H1 (cell line): Measurements from ENCODE around the gene KHDRBS1. TPM values are rescaled to one million over a fixed set of nuclear protein-coding genes. Genes with fewer than 3 reads are reported as not detected.

Experiments used
- CTCF ChIA-PET: fragments of 300-600 bp; sonication (Branson Sonifier 250); formaldehyde crosslinking; loops from one replicate; lab custom pipeline; 2021; ENCODE audit not compliant: partially characterized antibody; lab: Charles Lee
- POLR2A ChIA-PET: fragments of 300-600 bp; sonication (Branson Sonifier 250); formaldehyde crosslinking; loops from one replicate; lab custom pipeline; 2021; ENCODE audit warnings: inconsistent platforms; ENCODE audit not compliant: partially characterized antibody; lab: Charles Lee
- DNase-seq, 2 experiments: peaks; one replicate each; pipeline versions ENCODE4 v3.0.0 to v3.0.0-alpha.2; 2010 to 2022; ENCODE audit warnings: low spot score in 2 of 2, low read depth in 1 of 2, mixed read lengths in 1 of 2
- FAIRE-seq: peaks from 2 replicates; lab custom pipeline; 2011; peaks lifted over from hg19 to GRCh38; lab: Jason Lieb, UNC
- H2AFZ ChIP-seq: 2 replicates; pipeline ENCODE4 v1.8.1; 2012; ENCODE audit warnings: low read length, inconsistent platforms
- H2AK5ac ChIP-seq: 2 replicates; pipeline ENCODE4 v1.6.1; 2013; ENCODE audit warnings: low read depth, low read length
- H2BK120ac ChIP-seq: replicated peaks from 2 replicates; pipeline ENCODE3; 2013; ENCODE audit warnings: low read depth, low read length, inconsistent platforms
- H2BK12ac ChIP-seq: 2 replicates; pipeline ENCODE4 v1.6.1; 2013; ENCODE audit warnings: low read depth, low read length
- H2BK15ac ChIP-seq: 2 replicates; pipeline ENCODE4 v1.6.1; 2013; ENCODE audit warnings: low read length
- H2BK20ac ChIP-seq: 2 replicates; pipeline ENCODE4 v1.6.1; 2013; ENCODE audit warnings: low read length
- H2BK5ac ChIP-seq: 2 replicates; pipeline ENCODE4 v1.6.1; 2013; ENCODE audit warnings: low read depth, low read length
- H3K14ac ChIP-seq: 2 replicates; pipeline ENCODE4 v1.6.1; 2013; ENCODE audit warnings: inconsistent platforms; ENCODE audit not compliant: insufficient read length
- H3K18ac ChIP-seq: 2 replicates; pipeline ENCODE4 v1.6.1; 2013; ENCODE audit warnings: low read length; ENCODE audit errors: extremely low read depth
- H3K23ac ChIP-seq: 2 replicates; pipeline ENCODE4 v1.6.1; 2013; ENCODE audit warnings: inconsistent platforms; ENCODE audit not compliant: insufficient read length
- H3K23me2 ChIP-seq: 2 replicates; pipeline ENCODE4 v1.6.1; 2013; ENCODE audit warnings: low read depth, low read length
- H3K27ac ChIP-seq: 2 replicates; pipeline ENCODE4 v1.6.1; 2011; ENCODE audit warnings: low read depth, low read length, inconsistent platforms
- H3K27me3 ChIP-seq, 4 experiments: replicated peaks in 1 of 4; 1 replicate in 1 of 4; 2 replicates in 3 of 4; pipeline versions ENCODE4 v1.6.1 to v1.8.1; 2011 to 2013; ENCODE audit warnings: low read length in 3 of 4, mild to moderate bottlenecking in 3 of 4, inconsistent platforms in 2 of 4, mixed read lengths in 2 of 4, moderate library complexity in 1 of 4; ENCODE audit not compliant: control insufficient read depth in 3 of 4, insufficient read depth in 3 of 4; ENCODE audit errors: extremely low read depth in 1 of 4
- H3K36me3 ChIP-seq, 4 experiments: 2 replicates each; pipeline versions ENCODE4 v1.6.1 to v1.8.1; 2011 to 2013; ENCODE audit warnings: mild to moderate bottlenecking in 4 of 4, low read length in 3 of 4, moderate library complexity in 2 of 4, control low read depth in 1 of 4, inconsistent platforms in 1 of 4; ENCODE audit not compliant: insufficient read depth in 4 of 4, control insufficient read depth in 2 of 4
- H3K4ac ChIP-seq: replicated peaks from 2 replicates; pipeline ENCODE3; 2013; ENCODE audit warnings: low read length, low read depth, mixed read lengths, inconsistent platforms; ENCODE audit not compliant: insufficient read length
- H3K4me1 ChIP-seq, 4 experiments: replicated peaks in 1 of 4; 1 replicate in 1 of 4; 2 replicates in 3 of 4; pipeline versions ENCODE4 v1.6.1 to v1.8.1; 2011 to 2013; ENCODE audit warnings: low read length in 3 of 4, inconsistent platforms in 2 of 4, mixed read lengths in 1 of 4; ENCODE audit not compliant: insufficient read depth in 4 of 4, control insufficient read depth in 3 of 4
- H3K4me2 ChIP-seq, 2 experiments: 2 replicates each; pipeline versions ENCODE4 v1.6.1 to v1.8.1; 2011 to 2013; ENCODE audit warnings: low read depth in 2 of 2, low read length in 2 of 2, control low read depth in 1 of 2, inconsistent platforms in 1 of 2, mild to moderate bottlenecking in 1 of 2; ENCODE audit not compliant: insufficient read depth in 1 of 2
- H3K4me3 ChIP-seq, 4 experiments: fragments of 200-600, 300-600 bp in 1 of 4; sonication (generic), shearing (Covaris generic), sonication (Bioruptor Twin) in 1 of 4; 2 replicates each; pipeline versions ENCODE4 v1.5.1 to v1.8.1; 2011 to 2016; ENCODE audit warnings: low read length in 4 of 4, low read depth in 3 of 4, control low read depth in 2 of 4, inconsistent platforms in 2 of 4, mild to moderate bottlenecking in 2 of 4, mixed read lengths in 1 of 4, moderate library complexity in 1 of 4; ENCODE audit not compliant: insufficient read depth in 2 of 4; ENCODE audit errors: extremely low read depth in 1 of 4
- H3K56ac ChIP-seq: replicated peaks from 2 replicates; pipeline ENCODE3; 2013; ENCODE audit warnings: low read depth, mild to moderate bottlenecking, mixed read lengths, low read length, inconsistent platforms; ENCODE audit not compliant: insufficient read length
- H3K79me1 ChIP-seq: 2 replicates; pipeline ENCODE4 v1.6.1; 2013; ENCODE audit warnings: low read depth, low read length, control low read depth
- H3K79me2 ChIP-seq, 2 experiments: 2 replicates each; pipeline versions ENCODE4 v1.6.1 to v1.8.1; 2012 to 2013; ENCODE audit warnings: low read length in 2 of 2, mild to moderate bottlenecking in 2 of 2, inconsistent platforms in 1 of 2; ENCODE audit not compliant: insufficient read depth in 2 of 2, control insufficient read depth in 1 of 2
- H3K9ac ChIP-seq, 4 experiments: replicated peaks in 1 of 4; 1 replicate in 1 of 4; 2 replicates in 3 of 4; pipeline versions ENCODE4 v1.6.1 to v1.8.1; 2011 to 2013; ENCODE audit warnings: low read depth in 3 of 4, low read length in 3 of 4, control low read depth in 2 of 4, mild to moderate bottlenecking in 2 of 4, moderate library complexity in 2 of 4, inconsistent platforms in 1 of 4; ENCODE audit errors: extremely low read depth in 1 of 4
- H3K9me3 ChIP-seq, 2 experiments: 2 replicates each; pipeline versions ENCODE4 v1.6.1 to v1.8.1; 2012 to 2013; ENCODE audit warnings: mild to moderate bottlenecking in 2 of 2, moderate library complexity in 2 of 2, control low read depth in 1 of 2, inconsistent platforms in 1 of 2, low read depth in 1 of 2, low read length in 1 of 2, mixed read lengths in 1 of 2; ENCODE audit not compliant: insufficient read depth in 2 of 2
- H4K20me1 ChIP-seq, 2 experiments: replicated peaks in 1 of 2; 2 replicates each; pipeline versions ENCODE3 to v1.8.1; 2011 to 2013; ENCODE audit warnings: inconsistent platforms in 2 of 2, low read length in 2 of 2, mild to moderate bottlenecking in 1 of 2; ENCODE audit not compliant: insufficient read depth in 2 of 2, control insufficient read depth in 1 of 2
- H4K5ac ChIP-seq: 2 replicates; pipeline ENCODE4 v1.6.1; 2013; ENCODE audit warnings: low read length, low read depth, mixed read lengths, inconsistent platforms; ENCODE audit not compliant: insufficient read length
- H4K8ac ChIP-seq: 2 replicates; pipeline ENCODE4 v1.8.0; 2013; ENCODE audit warnings: mild to moderate bottlenecking, moderate library complexity, low read length, inconsistent platforms; ENCODE audit not compliant: insufficient read depth; ENCODE audit errors: extremely low read depth
- H4K91ac ChIP-seq: replicated peaks from 2 replicates; pipeline ENCODE3; 2013; ENCODE audit warnings: low read length, mixed read lengths, inconsistent platforms; ENCODE audit not compliant: insufficient read length
- ATF2 ChIP-seq: IDR thresholded peaks from 2 replicates; pipeline ENCODE4 v1.6.1; 2012; ENCODE audit warnings: low read length, inconsistent platforms
- CTCF ChIP-seq, 3 experiments: IDR thresholded peaks; 1 replicate in 2 of 3; 2 replicates in 1 of 3; pipeline versions ENCODE4 v1.5.1 to v1.6.1; 2011; ENCODE audit warnings: low read length in 3 of 3, mild to moderate bottlenecking in 3 of 3, inconsistent platforms in 2 of 3, low read depth in 1 of 3, moderate library complexity in 1 of 3; ENCODE audit not compliant: insufficient read depth in 1 of 3; ENCODE audit errors: control extremely low read depth in 1 of 3
- POLR2AphosphoS5 ChIP-seq: IDR thresholded peaks from 2 replicates; pipeline ENCODE4 v1.6.1; 2011; ENCODE audit warnings: low read depth, low read length
- RAD21 ChIP-seq, 2 experiments: IDR thresholded peaks in 1 of 2; conservative IDR thresholded peaks in 1 of 2; 2 replicates each; pipeline ENCODE4 v1.6.1; 2011; ENCODE audit warnings: low read depth in 2 of 2, low read length in 2 of 2, improper control_type of control experiment in 1 of 2, inconsistent platforms in 1 of 2, mild to moderate bottlenecking in 1 of 2, moderate library complexity in 1 of 2
- RFX5 ChIP-seq: IDR thresholded peaks from 2 replicates; pipeline ENCODE4 v1.6.1; 2011; ENCODE audit warnings: low read depth, low read length, improper control_type of control experiment, borderline replicate concordance
- SP1 ChIP-seq: IDR thresholded peaks from 2 replicates; pipeline ENCODE4 v1.6.1; 2011; ENCODE audit warnings: low read depth, low read length
- SP4 ChIP-seq: IDR thresholded peaks from 2 replicates; pipeline ENCODE4 v1.6.1; 2012; ENCODE audit warnings: low read length, inconsistent platforms
- WGBS, 2 experiments: shearing (Covaris generic) in 1 of 2; methylation state at CpG; one replicate each; pipeline versions ENCODE4 v1.1.6 to v1.1.7; 2013 to 2015; ENCODE audit warnings: low lambda C conversion rate in 2 of 2, mixed read lengths in 2 of 2, inconsistent platforms in 1 of 2, low coverage in 1 of 2, missing lambda C conversion rate in 1 of 2; ENCODE audit not compliant: insufficient replicate concordance in 2 of 2, insufficient coverage in 1 of 2, insufficient read length in 1 of 2; ENCODE audit errors: extremely low coverage in 1 of 2, missing lambda C conversion rate in 1 of 2; 5-methylcytosine and 5-hydroxymethylcytosine counted together
- polyA plus RNA-seq, 7 experiments: library from polyadenylated mRNA; depleted of rRNA in 3 of 7; stranded (reverse) in 5 of 7; unstranded in 2 of 7; fragments of >200 nt in 5 of 7; fragments of 200-250 nt in 2 of 7; gene quantifications; 1 replicate in 5 of 7; 2 replicates in 1 of 7; 4 replicates in 1 of 7; pipeline versions ENCODE4 v1.2.1 to v1.2.3, GENCODE V29; 2011 to 2013; ENCODE audit warnings: missing spikeins in 2 of 7, mixed read lengths in 2 of 7
- total RNA-seq: library from RNA; stranded (reverse); fragmentation: NEBNext Ultra II Directional; extraction: Animal tissue kit (Norgen Biotek cat#: 25700); gene quantifications from 2 replicates; pipeline ENCODE4 v1.2.1, GENCODE V29; 2021

Gene KHDRBS1
- total and polyA plus RNA-seq, 2 of the 8 experiments (the other 6 are each of a cell fraction or from before 2014, with no cell fraction given): 53.8 to 284 TPM

DNA sequence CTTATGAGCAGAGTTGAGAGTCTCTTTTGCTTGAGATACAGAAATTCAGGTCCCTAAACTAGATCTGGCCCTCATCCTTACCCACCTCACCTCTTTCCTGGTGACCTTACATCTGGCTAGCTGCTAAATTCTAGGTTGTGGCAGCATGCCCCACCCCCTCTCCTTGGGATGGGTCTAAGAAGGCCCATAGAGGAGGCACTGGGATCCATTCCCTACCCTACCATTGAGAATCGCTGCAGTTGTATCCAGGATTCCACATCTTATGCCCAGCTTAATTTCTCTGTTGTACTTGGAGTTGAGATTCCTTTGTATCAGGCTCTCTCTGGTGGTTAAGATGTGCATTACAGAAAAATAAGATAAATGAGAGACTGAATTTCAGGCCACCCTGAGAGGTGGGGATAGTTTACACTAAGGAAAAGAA lies 49.6 kb downstream of the KHDRBS1 start:
- Histone ChIP-seq H4K91ac (no peak overlapping the region), H3K27me3 (no peaks in the 10 kb centered on the region), H3K14ac (no peak overlapping the region), H3K4me1 (peaks cover 3 to 21% (median 11%) of the 10 kb centered on the region in 4 experiments), H2BK5ac (no peak overlapping the region), H3K9ac (no peak overlapping the region), H3K56ac (no peak overlapping the region), H4K8ac (no peak overlapping the region), H3K9me3 (no peaks in the 10 kb centered on the region), H3K23ac (no peak overlapping the region), H2BK120ac (no peak overlapping the region), H4K5ac (no peak overlapping the region), H3K4ac (no peak overlapping the region), H3K27ac (no peak overlapping the region), H3K36me3 (peaks cover 10 to 33% (median 15%) of the 10 kb centered on the region in 4 experiments; a peak in 7 of 8 replicates), H3K79me2 (no peaks in the 10 kb centered on the region), H2BK12ac (no peak overlapping the region), H3K4me2 (no peak overlapping the region), H2BK20ac (no peak overlapping the region), H3K23me2 (no peaks in the 10 kb centered on the region), H2BK15ac (no peak overlapping the region), H3K79me1 (no peaks in the 10 kb centered on the region), H3K4me3 (no peak overlapping the region), H3K18ac (no peak overlapping the region), H2AFZ (no peak overlapping the region), H2AK5ac (no peak overlapping the region), H4K20me1 (peaks cover 6 to 8% of the 10 kb centered on the region in 2 experiments)
- ChIA-PET CTCF (interaction anchor here (0.6 to 3.0 kb wide), 16 partner anchors 8 to 790 kb away, joined by 3 to 22 read pairs (median 4); partner anchors contain the start of gene TMEM39B), POLR2A (interaction anchor here (0.6 to 4.9 kb wide), 8 partner anchors 9 to 965 kb away, joined by 3 to 64 read pairs (median 3); partner anchors contain the start of genes KHDRBS1, KPNA6 and TMEM39B)
- DNase-seq: no peak
- no peak for TF ChIP-seq RFX5
- 0 out of 2 replicates have a peak, but pooled peaks have one; percentile 17 for TF ChIP-seq POLR2AphosphoS5
- no peak for TF ChIP-seq ATF2
- peak in 2 of 3 experiments; percentile 24 to 48; a peak in 2 of 4 replicates for TF ChIP-seq CTCF (IDR thresholded peaks at IDR 0.05; ENCODE audit: control extremely low read depth in 1 of 3, insufficient read depth in 1 of 3, low read depth in 1 of 3, low read length in 3 of 3)
- TF ChIP-seq RAD21 (IDR thresholded peaks at IDR 0.05 in 1 of 2, conservative IDR thresholded peaks at IDR 0.05 in 1 of 2; ENCODE audit: low read depth in 2 of 2, low read length in 2 of 2): peak; percentile 51 to 66
- TF ChIP-seq SP1: peak; percentile 66; the same call in 1 of the 2 replicates
- TF ChIP-seq SP4: no peak
- WGBS, 2 experiments: 90% methylated on average over 1 of the region's 1 CpG; no CpG with 5 or more reads in 1 of the 2 experiments
- peak; percentile 45 for FAIRE-seq
